PC-9 (cell line): ENCODE results near the gene SLC39A8. TPM values are rescaled to one million over a fixed set of nuclear protein-coding genes. Genes with fewer than 3 reads are reported as not detected.
"Not testable (repeated sequence)": the region's sequence is repeated elsewhere in the genome, so short reads cannot be mapped to it uniquely, and the experiment has no call there.

Experiments used
- BruUV-seq: library from RNA; stranded (reverse); fragments of 400-500 nt; replicated peaks from 2 replicates; lab custom pipeline; 2021; lab: Mats Ljungman, UMichigan
- CTCF ChIA-PET: fragments of 300-600 bp; sonication (Branson Sonifier 250); formaldehyde crosslinking; loops from one replicate; lab custom pipeline; 2022; ENCODE audit warnings: antibody characterized with exemption; lab: Charles Lee
- POLR2A ChIA-PET: fragments of 300-600 bp; sonication (Branson Sonifier 250); formaldehyde crosslinking; loops from one replicate; lab custom pipeline; 2022; ENCODE audit warnings: antibody characterized with exemption; ENCODE audit not compliant: unreplicated experiment; lab: Charles Lee
- DNase-seq, 2 experiments: peaks; one replicate each; pipeline versions ENCODE4 v3.0.0 to v3.0.0-alpha.2; 2015 to 2022; ENCODE audit warnings: mixed read lengths in 1 of 2
- H2AFZ ChIP-seq: fragments of 200-600 bp; sonication (generic); 2 replicates; pipeline ENCODE4 v1.8.1; 2017; ENCODE audit warnings: antibody characterized with exemption
- H3F3A ChIP-seq: fragments of 200-600 bp; sonication (generic); 2 replicates; pipeline ENCODE4 v1.8.1; 2017; ENCODE audit warnings: antibody characterized with exemption, mild to moderate bottlenecking, low read depth; ENCODE audit not compliant: insufficient read depth
- H3K27ac ChIP-seq: fragments of 200-600 bp; sonication (generic); 2 replicates; pipeline ENCODE4 v1.6.1; 2016; ENCODE audit warnings: mixed run types
- H3K27me3 ChIP-seq: fragments of 200-600 bp; sonication (generic); 2 replicates; pipeline ENCODE4 v1.6.1; 2016; ENCODE audit warnings: low read depth, mixed run types; ENCODE audit not compliant: insufficient read depth
- H3K36me3 ChIP-seq: fragments of 200-600 bp; sonication (generic); 2 replicates; pipeline ENCODE4 v1.6.1; 2016; ENCODE audit warnings: low read depth, mixed run types
- H3K4me1 ChIP-seq: fragments of 200-600 bp; sonication (generic); replicated peaks from 2 replicates; pipeline ENCODE4 v1.6.1; 2016; ENCODE audit warnings: mixed run types; ENCODE audit not compliant: insufficient read depth
- H3K4me2 ChIP-seq: fragments of 200-600 bp; sonication (generic); 2 replicates; pipeline ENCODE4 v1.6.1; 2017; ENCODE audit warnings: mixed run types
- H3K4me3 ChIP-seq: fragments of 200-600 bp; sonication (generic); 2 replicates; pipeline ENCODE4 v1.6.1; 2016; ENCODE audit warnings: mixed run types
- H3K79me2 ChIP-seq: fragments of 200-600 bp; sonication (generic); 2 replicates; pipeline ENCODE4 v1.6.1; 2017; ENCODE audit warnings: low read depth, mixed run types
- H3K9me2 ChIP-seq: fragments of 200-600 bp; sonication (generic); 2 replicates; pipeline ENCODE4 v1.8.1; 2017; ENCODE audit warnings: mild to moderate bottlenecking; ENCODE audit not compliant: insufficient read depth
- H3K9me3 ChIP-seq: fragments of 200-600 bp; sonication (generic); 2 replicates; pipeline ENCODE4 v1.8.1; 2016; ENCODE audit warnings: low read depth; ENCODE audit not compliant: insufficient read depth
- H4K20me1 ChIP-seq: fragments of 200-600 bp; sonication (generic); 2 replicates; pipeline ENCODE4 v1.8.1; 2017; ENCODE audit not compliant: insufficient read depth
- CTCF ChIP-seq: fragments of 200-600 bp; sonication (generic); conservative IDR thresholded peaks from 2 replicates; pipeline ENCODE4 v1.6.1; 2017; ENCODE audit warnings: mixed run types, antibody characterized with exemption, mild to moderate bottlenecking, moderate library complexity
- EZH2 ChIP-seq: fragments of 200-600 bp; sonication (generic); IDR thresholded peaks from 2 replicates; pipeline ENCODE4 v1.8.0; 2017; ENCODE audit warnings: antibody characterized with exemption, low read depth
- intact Hi-C: fragments of 100-400 bp; cut with micrococcal nuclease; formaldehyde crosslinking; loops from one replicate; pipeline ENCODE4 v1.10.0; 2022; ENCODE audit not compliant: unreplicated experiment
- total RNA-seq: library from RNA; stranded (reverse); gene quantifications from 2 replicates; pipeline ENCODE4 v1.2.3, GENCODE V29; 2021

The SLC39A8 gene
- total RNA-seq, 1 experiment from 2014 or later, result 14.5 TPM

GRCh38 chr4:102386966-102387365 is 41.7 kb upstream of the SLC39A8 start:
- TF ChIP-seq EZH2 (no peak), CTCF (no peak)
- no peak overlapping the region for H3K27ac ChIP-seq

GRCh38 chr4:102380253-102380652 is 35.0 kb upstream of the SLC39A8 start:
- intact Hi-C loops, H3K36me3 ChIP-seq, H3K9me3 ChIP-seq, H4K20me1 ChIP-seq, H2AFZ ChIP-seq, H3K9me2 ChIP-seq, H3K4me1 ChIP-seq, H3K79me2 ChIP-seq, DNase-seq, H3K4me2 ChIP-seq, H3K27me3 ChIP-seq, H3K4me3 ChIP-seq, CTCF ChIA-PET, BruUV-seq, POLR2A ChIA-PET, H3K27ac ChIP-seq, H3F3A ChIP-seq: not testable (repeated sequence)

More at GRCh38 chr4:102386966-102387365, 41.7 kb upstream of the SLC39A8 start:
- intact Hi-C loops, result no loop called here
- peaks cover 5% of the 10 kb centered on the region; the same call in 1 of the 2 replicates for H3F3A ChIP-seq
- H3K4me2 ChIP-seq, result no peak overlapping the region
- ChIA-PET POLR2A (no interaction called here), CTCF (no interaction called here)
- no peak overlapping the region for H2AFZ ChIP-seq
- H3K79me2 ChIP-seq, result no peaks in the 10 kb centered on the region
- no peaks in the 10 kb centered on the region for H4K20me1 ChIP-seq
- no TSS peak for BruUV-seq
- DNase-seq, result no peak
- H3K4me3 ChIP-seq, result no peak overlapping the region
- H3K36me3 ChIP-seq, result no peaks in the 10 kb centered on the region
- no peaks in the 10 kb centered on the region for H3K27me3 ChIP-seq
- H3K9me3 ChIP-seq, result no peaks in the 10 kb centered on the region
- peaks cover 17% of the 10 kb centered on the region for H3K4me1 ChIP-seq
- H3K9me2 ChIP-seq, result no peaks in the 10 kb centered on the region

- Histone ChIP-seq H3K4me3 (no peak overlapping the region), H3K27me3 (no peaks in the 10 kb centered on the region), H4K20me1 (no peaks in the 10 kb centered on the region), H3K9me3 (no peaks in the 10 kb centered on the region), H3K9me2 (no peaks in the 10 kb centered on the region), H3K36me3 (no peaks in the 10 kb centered on the region), H3K79me2 (no peaks in the 10 kb centered on the region), H3K4me1 (no peaks in the 10 kb centered on the region), H3K27ac (no peak overlapping the region), H3F3A (no peaks in the 10 kb centered on the region), H3K4me2 (no peak overlapping the region), H2AFZ (no peak overlapping the region)
- BruUV-seq, result no TSS peak
- intact Hi-C loops, result no loop called here
- TF ChIP-seq EZH2 (no peak), CTCF (no peak)
- no peak for DNase-seq
- POLR2A ChIA-PET, result no interaction called here
- CTCF ChIA-PET, result no interaction called here
These were observed 17.7 kb upstream of the SLC39A8 start for GRCh38 chr4:102362922-102363432.

GRCh38 chr4:102358128-102358527 is 12.8 kb upstream of the SLC39A8 start:
- no peak overlapping the region for H3K27ac ChIP-seq
- intact Hi-C loops, result no loop called here

GRCh38 chr4:102357637-102358036 is 12.4 kb upstream of the SLC39A8 start:
- H3K27ac ChIP-seq, H4K20me1 ChIP-seq, H3K9me2 ChIP-seq, H3K36me3 ChIP-seq, H3K4me3 ChIP-seq, DNase-seq, H3K79me2 ChIP-seq, BruUV-seq, intact Hi-C loops, H2AFZ ChIP-seq, H3K4me1 ChIP-seq, H3K9me3 ChIP-seq, CTCF ChIA-PET, H3K27me3 ChIP-seq, H3F3A ChIP-seq, H3K4me2 ChIP-seq, POLR2A ChIA-PET: not testable (repeated sequence)

More at GRCh38 chr4:102358128-102358527, 12.8 kb upstream of the SLC39A8 start:
- Histone ChIP-seq H3K36me3 (no peaks in the 10 kb centered on the region), H3F3A (no peaks in the 10 kb centered on the region), H3K4me2 (no peak overlapping the region), H3K9me2 (no peaks in the 10 kb centered on the region), H3K4me1 (no peaks in the 10 kb centered on the region), H2AFZ (no peak overlapping the region), H3K27me3 (no peaks in the 10 kb centered on the region), H3K79me2 (no peaks in the 10 kb centered on the region), H4K20me1 (no peaks in the 10 kb centered on the region), H3K4me3 (no peak overlapping the region), H3K9me3 (no peaks in the 10 kb centered on the region)
- TF ChIP-seq EZH2, result no peak
- TF ChIP-seq CTCF, result no peak
- POLR2A ChIA-PET, result no interaction called here
- BruUV-seq, result no TSS peak
- DNase-seq, result no peak
- CTCF ChIA-PET, result no interaction called here
